ENCODE measurements around the gene GPATCH8. TPM values are rescaled to one million over a fixed set of nuclear protein-coding genes. Genes with fewer than 3 reads are reported as not detected.

Gene GPATCH8
- total and polyA plus RNA-seq, 2 of the 8 experiments (the other 6 are each of a cell fraction or from before 2014, with no cell fraction given) = 20.5 to 58.1 TPM

- H3K4me3 ChIP-seq (ENCODE audit: extremely low read depth in 1 of 4, insufficient read depth in 2 of 4, low read depth in 3 of 4, low read length in 4 of 4) = no peak overlapping the region
- H3K4me1 ChIP-seq (replicated peaks in 1 of 4; ENCODE audit: control insufficient read depth in 3 of 4, insufficient read depth in 4 of 4, low read length in 3 of 4) = peaks cover 0 to 3% (median 0%) of the 10 kb centered on the region in 4 experiments; a peak in 1 of 7 replicates
- H3K14ac ChIP-seq (ENCODE audit: insufficient read length) = no peak overlapping the region
- no peak overlapping the region for H2BK20ac ChIP-seq (ENCODE audit: low read length)
- no peaks in the 10 kb centered on the region for H3K9me3 ChIP-seq (ENCODE audit: insufficient read depth in 2 of 2, low read depth in 1 of 2, low read length in 1 of 2)
- no peak overlapping the region for H2BK120ac ChIP-seq (replicated peaks; ENCODE audit: low read depth, low read length)
- no peak for DNase-seq (ENCODE audit: low read depth in 1 of 2, low spot score in 2 of 2)
- no peaks in the 10 kb centered on the region for H3K79me1 ChIP-seq (ENCODE audit: low read depth, low read length)
- no peaks in the 10 kb centered on the region for H3K27me3 ChIP-seq (replicated peaks in 1 of 4; ENCODE audit: control insufficient read depth in 3 of 4, extremely low read depth in 1 of 4, insufficient read depth in 3 of 4, low read length in 3 of 4)
- H4K5ac ChIP-seq (ENCODE audit: insufficient read length, low read depth, low read length) = no peak overlapping the region
- H3K4ac ChIP-seq (replicated peaks; ENCODE audit: insufficient read length, low read depth, low read length) = no peak overlapping the region
- H2BK12ac ChIP-seq (ENCODE audit: low read depth, low read length) = no peak overlapping the region
- no peak overlapping the region for H2BK15ac ChIP-seq (ENCODE audit: low read length)
- WGBS, 2 experiments (ENCODE audit: extremely low coverage in 1 of 2, insufficient coverage in 1 of 2, insufficient read length in 1 of 2, insufficient replicate concordance in 2 of 2, low coverage in 1 of 2, low lambda C conversion rate in 2 of 2, missing lambda C conversion rate in 1 of 2) = 95% methylated on average over 2 of the region's 2 CpGs; no CpG with 5 or more reads in 1 of the 2 experiments
- ChIA-PET POLR2A (ENCODE audit: partially characterized antibody) (interaction anchor here (0.8 kb wide), 1 partner anchor 17 kb away, joined by 3 read pairs; no protein-coding TSS in a partner anchor), CTCF (ENCODE audit: partially characterized antibody) (interaction anchor here (1.0 kb wide), 1 partner anchor 21 kb away, joined by 3 read pairs; no protein-coding TSS in a partner anchor)
- no peak overlapping the region for H2BK5ac ChIP-seq (ENCODE audit: low read depth, low read length)
- H3K56ac ChIP-seq (replicated peaks; ENCODE audit: insufficient read length, low read depth, low read length) = no peak overlapping the region
- no peak overlapping the region for H3K27ac ChIP-seq (ENCODE audit: low read depth, low read length)
- H3K4me2 ChIP-seq (ENCODE audit: insufficient read depth in 1 of 2, low read depth in 2 of 2, low read length in 2 of 2) = no peak overlapping the region
- H3K36me3 ChIP-seq (ENCODE audit: control insufficient read depth in 2 of 4, insufficient read depth in 4 of 4, low read length in 3 of 4) = peaks cover 2 to 32% (median 13%) of the 10 kb centered on the region in 4 experiments; a peak in 6 of 8 replicates
- no peaks in the 10 kb centered on the region for H3K23me2 ChIP-seq (ENCODE audit: low read depth, low read length)
- H2AK5ac ChIP-seq (ENCODE audit: low read depth, low read length) = no peak overlapping the region
- H2AFZ ChIP-seq (ENCODE audit: low read length) = no peak overlapping the region
- no peak overlapping the region for H3K23ac ChIP-seq (ENCODE audit: insufficient read length)
- no peak for TF ChIP-seq SAP30 (IDR thresholded peaks at IDR 0.05; ENCODE audit: insufficient read depth, insufficient replicate concordance, low read length)
- no peak for TF ChIP-seq TCF12 (IDR thresholded peaks at IDR 0.05; ENCODE audit: low read depth, low read length)
- no peak for TF ChIP-seq GTF2F1 (IDR thresholded peaks at IDR 0.05; ENCODE audit: borderline replicate concordance, low read depth, low read length)
- no peak for TF ChIP-seq USF2 (IDR thresholded peaks at IDR 0.05; ENCODE audit: low read length)
- no peak for TF ChIP-seq E2F6 (IDR thresholded peaks at IDR 0.05)
- TF ChIP-seq KDM5A (IDR thresholded peaks at IDR 0.05; ENCODE audit: low read length) = no peak
- no peak for TF ChIP-seq RFX5 (IDR thresholded peaks at IDR 0.05; ENCODE audit: borderline replicate concordance, low read depth, low read length)
- TF ChIP-seq NANOG (IDR thresholded peaks at IDR 0.05; ENCODE audit: insufficient read depth, low read depth, low read length, poor library complexity, severe bottlenecking) = no peak
- no peak for TF ChIP-seq POLR2A (IDR thresholded peaks at IDR 0.05; ENCODE audit: control extremely low read depth in 1 of 2, low read depth in 2 of 2, low read length in 2 of 2)
- FAIRE-seq = no peak
- no peak overlapping the region for H4K91ac ChIP-seq (replicated peaks; ENCODE audit: insufficient read length, low read length)
- H3K79me2 ChIP-seq (ENCODE audit: control insufficient read depth in 1 of 2, insufficient read depth in 2 of 2, low read length in 2 of 2) = peaks cover 0 to 18% of the 10 kb centered on the region in 2 experiments; a peak in 1 of 4 replicates
- H3K9ac ChIP-seq (replicated peaks in 1 of 4; ENCODE audit: extremely low read depth in 1 of 4, low read depth in 3 of 4, low read length in 3 of 4) = no peak overlapping the region
- no peak overlapping the region for H4K8ac ChIP-seq (ENCODE audit: extremely low read depth, insufficient read depth, low read length)
- H3K18ac ChIP-seq (ENCODE audit: extremely low read depth, low read length) = no peak overlapping the region
- H4K20me1 ChIP-seq (replicated peaks in 1 of 2; ENCODE audit: control insufficient read depth in 1 of 2, insufficient read depth in 2 of 2, low read length in 2 of 2) = peaks cover 0 to 2% of the 10 kb centered on the region in 2 experiments
Measured at GRCh38 chr17:44436336-44436735, 66.9 kb downstream of the GPATCH8 start.

Data from H1 (cell line).